Smooth muscle cell (in vitro differentiated cells): ENCODE results near the gene NDUFB11. TPM values are rescaled to one million over a fixed set of nuclear protein-coding genes. Genes with fewer than 3 reads are reported as not detected.

Experiments used
- DNase-seq: peaks from one replicate; lab custom pipeline; 2025; ENCODE audit not compliant: unreplicated experiment; lab: John Stamatoyannopoulos, UW
- H2AFZ ChIP-seq: fragments of 200-600 bp; sonication (generic); 2 replicates; pipeline ENCODE4 v1.6.0; 2016; ENCODE audit warnings: antibody characterized with exemption, low read depth, mild to moderate bottlenecking
- H3F3A ChIP-seq: fragments of 200-600 bp; sonication (generic); 2 replicates; pipeline ENCODE4 v1.6.0; 2017; ENCODE audit warnings: antibody characterized with exemption, low read depth
- H3K27ac ChIP-seq: fragments of 200-600 bp; sonication (generic); 2 replicates; pipeline ENCODE4 v1.5.1; 2016; ENCODE audit warnings: low read depth, mild to moderate bottlenecking
- H3K27me3 ChIP-seq: fragments of 200-600 bp; sonication (generic); 2 replicates; pipeline ENCODE4 v1.6.1; 2016; ENCODE audit warnings: low read depth, mild to moderate bottlenecking
- H3K36me3 ChIP-seq: fragments of 200-600 bp; sonication (generic); 2 replicates; pipeline ENCODE4 v1.5.1; 2016; ENCODE audit warnings: low read depth
- H3K4me1 ChIP-seq: fragments of 200-600 bp; sonication (generic); 2 replicates; pipeline ENCODE4 v1.5.1; 2016; ENCODE audit warnings: low read depth
- H3K4me2 ChIP-seq: fragments of 200-600 bp; sonication (generic); 2 replicates; pipeline ENCODE4 v1.6.0; 2016; ENCODE audit warnings: mild to moderate bottlenecking
- H3K4me3 ChIP-seq: fragments of 200-600 bp; sonication (generic); 2 replicates; pipeline ENCODE4 v1.5.1; 2016; ENCODE audit warnings: mild to moderate bottlenecking
- H3K79me2 ChIP-seq: fragments of 200-600 bp; sonication (generic); 2 replicates; pipeline ENCODE4 v1.6.0; 2016; ENCODE audit warnings: low read depth, mild to moderate bottlenecking
- H3K9ac ChIP-seq: fragments of 200-600 bp; sonication (generic); 2 replicates; pipeline ENCODE4 v1.6.0; 2016; ENCODE audit warnings: low read depth
- H3K9me3 ChIP-seq: fragments of 200-600 bp; sonication (generic); replicated peaks from 2 replicates; pipeline ENCODE4 v1.5.1; 2016; ENCODE audit warnings: low read depth
- H4K20me1 ChIP-seq: fragments of 200-600 bp; sonication (generic); 2 replicates; pipeline ENCODE4 v1.6.0; 2016; ENCODE audit warnings: low read depth
- CTCF ChIP-seq: fragments of 200-600 bp; sonication (generic); IDR thresholded peaks from 2 replicates; pipeline ENCODE4 v1.5.1; 2017; ENCODE audit warnings: borderline replicate concordance, mild to moderate bottlenecking, antibody characterized with exemption; ENCODE audit not compliant: insufficient read depth, poor library complexity, severe bottlenecking
- WGBS: methylation state at CpG from one replicate; pipeline ENCODE4 v1.1.7; 2016; ENCODE audit warnings: low lambda C conversion rate; 5-methylcytosine and 5-hydroxymethylcytosine counted together
- polyA plus RNA-seq: library from polyadenylated mRNA; unstranded; fragments of >200 nt; fragmentation: Nextera tagmentation; extraction: Ambion mirVana; gene quantifications from 2 replicates; pipeline ENCODE4 v1.2.1, GENCODE V29; 2016
- total RNA-seq: library from RNA; depleted of rRNA; stranded (reverse); fragments of >200 nt; gene quantifications from 2 replicates; pipeline ENCODE4 v1.2.3, GENCODE V29; 2014

The NDUFB11 gene
- total and polyA plus RNA-seq, 2 experiments from 2014 or later, result 82.6 to 178 TPM

- Histone ChIP-seq H3K4me2 (no peak overlapping the region), H2AFZ (no peak overlapping the region), H3F3A (no peaks in the 10 kb centered on the region), H4K20me1 (peaks cover 70% of the 10 kb centered on the region), H3K9ac (no peak overlapping the region), H3K27me3 (no peaks in the 10 kb centered on the region), H3K27ac (no peak overlapping the region), H3K36me3 (no peaks in the 10 kb centered on the region), H3K9me3 (no peaks in the 10 kb centered on the region), H3K4me3 (no peak overlapping the region), H3K4me1 (no peaks in the 10 kb centered on the region), H3K79me2 (peaks cover 34% of the 10 kb centered on the region)
- no peak for DNase-seq
- 95% methylated on average over 6 of the region's 6 CpGs for WGBS
- no peak for TF ChIP-seq CTCF
Observed at GRCh38 chrX:47168495-47169073, 24.1 kb upstream of the NDUFB11 start.

GRCh38 chrX:47166126-47166525 lies 21.6 kb upstream of the NDUFB11 start:
- Histone ChIP-seq H3K4me3 (no peak overlapping the region), H3K27ac (no peak overlapping the region), H3K36me3 (no peaks in the 10 kb centered on the region), H3K27me3 (no peaks in the 10 kb centered on the region), H4K20me1 (peaks cover 58% of the 10 kb centered on the region), H3F3A (no peaks in the 10 kb centered on the region), H2AFZ (no peak overlapping the region), H3K79me2 (peaks cover 55% of the 10 kb centered on the region), H3K4me2 (no peak overlapping the region), H3K9me3 (no peaks in the 10 kb centered on the region), H3K4me1 (no peaks in the 10 kb centered on the region), H3K9ac (no peak overlapping the region)
- TF ChIP-seq CTCF, result no peak
- DNase-seq, result no peak
- 88% methylated on average over 5 of the region's 5 CpGs for WGBS

- no peaks in the 10 kb centered on the region for H3K36me3 ChIP-seq
- H3K9ac ChIP-seq, result no peak overlapping the region
- H3K4me1 ChIP-seq, result no peaks in the 10 kb centered on the region
- no peak overlapping the region for H3K4me3 ChIP-seq
- no peak overlapping the region for H3K27ac ChIP-seq
- 90% methylated on average over 3 of the region's 3 CpGs for WGBS
- DNase-seq, result no peak
- TF ChIP-seq CTCF, result no peak
- no peak overlapping the region for H2AFZ ChIP-seq
- H3K27me3 ChIP-seq, result no peaks in the 10 kb centered on the region
- H3F3A ChIP-seq, result no peaks in the 10 kb centered on the region
- no peaks in the 10 kb centered on the region for H3K9me3 ChIP-seq
- no peak overlapping the region for H3K4me2 ChIP-seq
- H3K79me2 ChIP-seq, result peaks cover 72% of the 10 kb centered on the region
- H4K20me1 ChIP-seq, result peaks cover 55% of the 10 kb centered on the region
Observed at GRCh38 chrX:47164420-47164819, 19.9 kb upstream of the NDUFB11 start.

- H3K79me2 ChIP-seq, result peaks cover 81% of the 10 kb centered on the region
- TF ChIP-seq CTCF, result no peak
- DNase-seq, result no peak
Observed at GRCh38 chrX:47162927-47163583, 18.6 kb upstream of the NDUFB11 start.

More at GRCh38 chrX:47162927-47163583, 18.6 kb upstream of the NDUFB11 start:
- no peaks in the 10 kb centered on the region for H3K9me3 ChIP-seq
- no peak overlapping the region for H3K4me2 ChIP-seq
- no peak overlapping the region for H2AFZ ChIP-seq
- H3K4me1 ChIP-seq, result no peaks in the 10 kb centered on the region
- WGBS, result 86% methylated on average over 5 of the region's 5 CpGs
- H3K4me3 ChIP-seq, result no peak overlapping the region
- H3K27ac ChIP-seq, result no peak overlapping the region
- H4K20me1 ChIP-seq, result peaks cover 55% of the 10 kb centered on the region
- H3K27me3 ChIP-seq, result no peaks in the 10 kb centered on the region
- H3K36me3 ChIP-seq, result no peaks in the 10 kb centered on the region
- no peak overlapping the region for H3K9ac ChIP-seq
- no peaks in the 10 kb centered on the region for H3F3A ChIP-seq
